Spleen (tissue), 11 donors: Measurements from ENCODE around the gene ADRB2. TPM values are rescaled to one million over a fixed set of nuclear protein-coding genes. Genes with fewer than 3 reads are reported as not detected.
"Not testable (repeated sequence)": the region's sequence is repeated elsewhere in the genome, so short reads cannot be mapped to it uniquely, and the experiment has no call there.

Experiments
- DNase-seq: peaks from one replicate; pipeline ENCODE4 v3.0.0-alpha.2; 2020
- H3K27ac ChIP-seq, 8 donors: fragments of 200-600 bp; sonication (generic) in 7 of 8; 1 replicate in 4 of 8; 2 replicates in 4 of 8; pipeline versions ENCODE4 v1.5.0 to v1.8.0; 2016 to 2021; ENCODE audit warnings: inconsistent platforms in 4 of 8, mild to moderate bottlenecking in 4 of 8, moderate library complexity in 1 of 8
- H3K27me3 ChIP-seq, 7 donors: fragments of 200-600 bp; sonication (generic) in 6 of 7; replicated peaks in 1 of 7; 1 replicate in 4 of 7; 2 replicates in 3 of 7; pipeline versions ENCODE4 v1.5.0 to v1.8.0; 2016 to 2021; ENCODE audit warnings: inconsistent platforms in 3 of 7, mild to moderate bottlenecking in 1 of 7
- H3K36me3 ChIP-seq, 6 donors: fragments of 200-600 bp; sonication (generic) in 5 of 6; 1 replicate in 4 of 6; 2 replicates in 2 of 6; pipeline versions ENCODE4 v1.5.0 to v1.8.0; 2016 to 2021; ENCODE audit warnings: inconsistent platforms in 2 of 6
- H3K4me1 ChIP-seq, 6 donors: fragments of 200-600 bp; sonication (generic) in 5 of 6; 1 replicate in 3 of 6; 2 replicates in 3 of 6; pipeline versions ENCODE4 v1.5.0 to v1.8.0; 2016 to 2021; ENCODE audit warnings: inconsistent platforms in 3 of 6
- H3K4me3 ChIP-seq, 8 donors: fragments of 200-600 bp; sonication (generic) in 7 of 8; 1 replicate in 4 of 8; 2 replicates in 4 of 8; pipeline versions ENCODE4 v1.5.0 to v1.8.0; 2016 to 2021; ENCODE audit warnings: inconsistent platforms in 4 of 8, mild to moderate bottlenecking in 4 of 8, moderate library complexity in 2 of 8
- H3K9me3 ChIP-seq, 8 donors: fragments of 200-600 bp; sonication (generic) in 7 of 8; 1 replicate in 4 of 8; 2 replicates in 4 of 8; pipeline versions ENCODE4 v1.5.0 to v1.8.0; 2016 to 2021; ENCODE audit warnings: inconsistent platforms in 4 of 8
- POLR2A ChIP-seq, 3 donors: fragments of 450-650 bp; IDR thresholded peaks; one replicate each; pipeline ENCODE4 v1.5.1; 2017; ENCODE audit warnings: antibody characterized with exemption in 3 of 3, mild to moderate bottlenecking in 1 of 3
- POLR2AphosphoS5 ChIP-seq, 3 donors: sonication (generic); formaldehyde crosslinking; IDR thresholded peaks; one replicate each; pipeline ENCODE4 v1.5.1; 2017; ENCODE audit warnings: antibody characterized with exemption in 3 of 3
- WGBS, 5 donors: extraction: QIAGEN DNeasy Blood & Tissue Kit in 3 of 5; methylation state at CpG; one replicate each; pipeline versions ENCODE4 v1.1.5 to v1.1.7; 2013 to 2018; 5-methylcytosine and 5-hydroxymethylcytosine counted together
- intact Hi-C: fragments of 100-400 bp; cut with DNase I; formaldehyde crosslinking; loops from one replicate; pipeline ENCODE4 v1.15.0; 2023; ENCODE audit warnings: low total_unique reads
- polyA plus RNA-seq, 3 donors: library from polyadenylated mRNA; stranded (reverse); fragments of 200-250 nt; gene quantifications; one replicate each; pipeline ENCODE4 v1.2.1, GENCODE V29; 2013
- total RNA-seq, 7 donors: library from RNA; depleted of rRNA in 3 of 7; stranded (reverse); fragments of >200 nt in 3 of 7; fragmentation: NEBNext Ultra II Directional in 4 of 7; extraction: Animal tissue kit (Norgen Biotek cat#: 25700) in 4 of 7; gene quantifications; one replicate each; pipeline versions ENCODE4 v1.1.0 to v1.2.1, GENCODE V29; 2016 to 2021
- TF ChIP-seq, protein P1 (sequence below), 11 experiments: fragments of 200-600 bp in 7 of 11; fragments of 450-650 bp in 4 of 11; sonication (generic) in 4 of 11; IDR thresholded peaks in 8 of 11; conservative IDR thresholded peaks in 3 of 11; 1 replicate in 7 of 11; 2 replicates in 4 of 11; pipeline versions ENCODE4 v1.4.0 to v1.8.0; 2016 to 2021; ENCODE audit warnings: antibody characterized with exemption in 11 of 11, inconsistent platforms in 4 of 11, mild to moderate bottlenecking in 1 of 11
- donor health status: healthy with polysubstance abuse.
- donor health status: DM: no; HTN: no; CAD: no; lungs with moderate emphysema.
- donor health status: DM: no; HTN: no; CAD: no.
- donor health status: Bipolar disorder and iron deficiency.
- donor health status: healthy.
- donor health status: DM: no; HTN: no; CAD: no.
- donor health status: DM: yes; HTN: yes; CAD: no.

Gene ADRB2
- total and polyA plus RNA-seq, 10 donors = 1.2 to 23.1 (median 9.4) TPM

- peaks cover 0 to 13% (median 2%) of the 10 kb centered on the region in 6 donors for H3K4me1 ChIP-seq
- H3K27ac ChIP-seq = no peak overlapping the region
- H3K27me3 ChIP-seq = no peaks in the 10 kb centered on the region
- no peaks in the 10 kb centered on the region for H3K36me3 ChIP-seq
- TF ChIP-seq, protein P1, sequence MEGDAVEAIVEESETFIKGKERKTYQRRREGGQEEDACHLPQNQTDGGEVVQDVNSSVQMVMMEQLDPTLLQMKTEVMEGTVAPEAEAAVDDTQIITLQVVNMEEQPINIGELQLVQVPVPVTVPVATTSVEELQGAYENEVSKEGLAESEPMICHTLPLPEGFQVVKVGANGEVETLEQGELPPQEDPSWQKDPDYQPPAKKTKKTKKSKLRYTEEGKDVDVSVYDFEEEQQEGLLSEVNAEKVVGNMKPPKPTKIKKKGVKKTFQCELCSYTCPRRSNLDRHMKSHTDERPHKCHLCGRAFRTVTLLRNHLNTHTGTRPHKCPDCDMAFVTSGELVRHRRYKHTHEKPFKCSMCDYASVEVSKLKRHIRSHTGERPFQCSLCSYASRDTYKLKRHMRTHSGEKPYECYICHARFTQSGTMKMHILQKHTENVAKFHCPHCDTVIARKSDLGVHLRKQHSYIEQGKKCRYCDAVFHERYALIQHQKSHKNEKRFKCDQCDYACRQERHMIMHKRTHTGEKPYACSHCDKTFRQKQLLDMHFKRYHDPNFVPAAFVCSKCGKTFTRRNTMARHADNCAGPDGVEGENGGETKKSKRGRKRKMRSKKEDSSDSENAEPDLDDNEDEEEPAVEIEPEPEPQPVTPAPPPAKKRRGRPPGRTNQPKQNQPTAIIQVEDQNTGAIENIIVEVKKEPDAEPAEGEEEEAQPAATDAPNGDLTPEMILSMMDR (IDR thresholded peaks at IDR 0.05 in 8 of 11, conservative IDR thresholded peaks at IDR 0.05 in 3 of 11) = no peak
- TF ChIP-seq POLR2A (IDR thresholded peaks at IDR 0.05) (no peak), POLR2AphosphoS5 (IDR thresholded peaks at IDR 0.05) (no peak)
- no peaks in the 10 kb centered on the region for H3K9me3 ChIP-seq
- WGBS, 5 donors = 69 to 81% (median 75%) methylated on average over 4 of the region's 4 CpGs
- H3K4me3 ChIP-seq = no peak overlapping the region
- no peak for DNase-seq
- intact Hi-C loops = no loop called here
Measured at GRCh38 chr5:148875205-148875875, 48.9 kb downstream of the ADRB2 start.

- H3K27ac ChIP-seq, H3K36me3 ChIP-seq, DNase-seq, intact Hi-C loops, H3K4me3 ChIP-seq, H3K27me3 ChIP-seq, H3K9me3 ChIP-seq: not testable (repeated sequence)
- peaks cover 0 to 13% (median 4%) of the 10 kb centered on the region in 6 donors for H3K4me1 ChIP-seq
- 71 to 89% (median 84%) methylated on average over 5 of the region's 5 CpGs for WGBS, 5 donors
Measured at GRCh38 chr5:148877436-148877835, 51.0 kb downstream of the ADRB2 start.

Other genes starting within 250 kb of the ADRB2 start
- under 1 TPM in 4 of 7 donors, not detected in 3; 0.34 to 0.79 (median 0.56) TPM for gene HTR4, start 172.1 kb upstream of the ADRB2 start, total RNA-seq
- under 1 TPM in 1 of 3 donors, not detected in 2; 0.03 TPM for gene HTR4, start 172.1 kb upstream of the ADRB2 start, polyA plus RNA-seq
- 1 to 10 TPM in 6 of 7 donors, under 1 TPM in 1; 0.63 to 2.8 (median 1.6) TPM for gene SH3TC2, start 236.5 kb downstream of the ADRB2 start, total RNA-seq
- gene SH3TC2, start 236.5 kb downstream of the ADRB2 start, polyA plus RNA-seq = under 1 TPM; 0.02 to 0.38 (median 0.03) TPM